HepG2 (cell line): Measurements from ENCODE around the gene ASAP2. TPM values are rescaled to one million over a fixed set of nuclear protein-coding genes. Genes with fewer than 3 reads are reported as not detected.

ENCODE experiments used
- ERF ChIP-seq: IDR thresholded peaks from 2 replicates; pipeline ENCODE4 v1.6.1; 2018; ENCODE audit warnings: missing biosample characterization, missing genetic modification reagents
- FOSL2 ChIP-seq: sonication (generic); formaldehyde crosslinking; IDR thresholded peaks from 2 replicates; pipeline ENCODE4 v1.4.0; 2020; ENCODE audit warnings: missing genetic modification reagents
- FOXJ3 ChIP-seq: sonication (generic); formaldehyde crosslinking; IDR thresholded peaks from 2 replicates; pipeline ENCODE4 v1.4.0; 2020; ENCODE audit warnings: missing genetic modification reagents, mild to moderate bottlenecking, borderline replicate concordance
- HHEX ChIP-seq: IDR thresholded peaks from 2 replicates; pipeline ENCODE4 v1.6.1; 2016; ENCODE audit warnings: control low read depth
- HOMEZ ChIP-seq: IDR thresholded peaks from 2 replicates; pipeline ENCODE4 v1.6.1; 2016; ENCODE audit warnings: low read depth
- KAT7 ChIP-seq: IDR thresholded peaks from 2 replicates; pipeline ENCODE4 v1.6.1; 2018; ENCODE audit warnings: borderline replicate concordance, missing compliant biosample characterization
- MNT ChIP-seq: fragments of 450-650 bp; IDR thresholded peaks from 2 replicates; pipeline ENCODE4 v1.6.1; 2016
- NFAT5 ChIP-seq: sonication (generic); formaldehyde crosslinking; IDR thresholded peaks from 2 replicates; pipeline ENCODE4 v1.4.0; 2020; ENCODE audit warnings: missing genetic modification reagents
- NR2F1 ChIP-seq, 2 experiments: fragments of 450-650 bp in 1 of 2; formaldehyde crosslinking in 1 of 2; IDR thresholded peaks; 2 replicates each; pipeline versions ENCODE4 v1.5.0 to v1.6.1; 2016 to 2020; ENCODE audit warnings: mild to moderate bottlenecking in 1 of 2, missing compliant biosample characterization in 1 of 2, missing genetic modification reagents in 1 of 2, moderate library complexity in 1 of 2
- PCBP1 ChIP-seq: fragments of 200-400 bp; formaldehyde crosslinking; IDR thresholded peaks from 2 replicates; pipeline ENCODE4 v1.6.1; 2017; ENCODE audit warnings: mild to moderate bottlenecking, low read depth, low read length, borderline replicate concordance
- RBFOX2 ChIP-seq: fragments of 200-400 bp; formaldehyde crosslinking; IDR thresholded peaks from 2 replicates; pipeline ENCODE4 v1.6.1; 2017; ENCODE audit warnings: low read depth, mild to moderate bottlenecking, low read length
- RCOR2 ChIP-seq: IDR thresholded peaks from 2 replicates; pipeline ENCODE4 v1.6.1; 2016; ENCODE audit warnings: missing biosample characterization, missing genetic modification reagents
- RFX1 ChIP-seq: fragments of 450-650 bp; IDR thresholded peaks from 2 replicates; pipeline ENCODE4 v1.6.1; 2017
- ZBTB37 ChIP-seq: sonication (generic); formaldehyde crosslinking; IDR thresholded peaks from 2 replicates; pipeline ENCODE4 v1.4.0; 2020; ENCODE audit warnings: mild to moderate bottlenecking, missing genetic modification reagents
- ZC3H13 ChIP-seq: sonication (generic); formaldehyde crosslinking; IDR thresholded peaks from 2 replicates; pipeline ENCODE4 v1.8.1; 2023; ENCODE audit warnings: mild to moderate bottlenecking, missing genetic modification reagents, moderate library complexity
- ZNF333 ChIP-seq: sonication (generic); formaldehyde crosslinking; IDR thresholded peaks from 2 replicates; pipeline ENCODE4 v1.4.0; 2020; ENCODE audit warnings: mild to moderate bottlenecking, missing genetic modification reagents, borderline replicate concordance
- ZNF644 ChIP-seq: IDR thresholded peaks from 2 replicates; pipeline ENCODE4 v1.6.1; 2016; ENCODE audit warnings: low read depth
- polyA plus RNA-seq, 8 experiments: library from polyadenylated mRNA; depleted of rRNA in 3 of 8; stranded (reverse) in 7 of 8; unstranded in 1 of 8; fragments of >200 nt; fragmentation: Illumina TruSeq in 4 of 8; extraction: Trizol in 4 of 8; gene quantifications; 2 replicates each; pipeline versions ENCODE4 v1.2.1 to v1.2.3, GENCODE V29; 2011 to 2016; ENCODE audit warnings: low read depth in 4 of 8, missing spikeins in 1 of 8, mixed read lengths in 1 of 8; ENCODE audit not compliant: insufficient read depth in 1 of 8
- total RNA-seq, 5 experiments: library from RNA; depleted of rRNA; stranded (reverse); fragments of >200 nt; fragmentation: Illumina TruSeq; extraction: Trizol; gene quantifications; 2 replicates each; pipeline ENCODE4 v1.2.3, GENCODE V29; 2016; ENCODE audit warnings: low read depth in 1 of 5
- TF ChIP-seq, protein P1 (sequence below): sonication (generic); formaldehyde crosslinking; IDR thresholded peaks from 2 replicates; pipeline ENCODE4 v1.9.0; 2021; ENCODE audit warnings: missing genetic modification reagents, borderline replicate concordance

The ASAP2 gene
- total and polyA plus RNA-seq, 2 of the 13 experiments (the other 11 are each of a cell fraction or from before 2014, with no cell fraction given) = 7.3 to 22.3 TPM

DNA sequence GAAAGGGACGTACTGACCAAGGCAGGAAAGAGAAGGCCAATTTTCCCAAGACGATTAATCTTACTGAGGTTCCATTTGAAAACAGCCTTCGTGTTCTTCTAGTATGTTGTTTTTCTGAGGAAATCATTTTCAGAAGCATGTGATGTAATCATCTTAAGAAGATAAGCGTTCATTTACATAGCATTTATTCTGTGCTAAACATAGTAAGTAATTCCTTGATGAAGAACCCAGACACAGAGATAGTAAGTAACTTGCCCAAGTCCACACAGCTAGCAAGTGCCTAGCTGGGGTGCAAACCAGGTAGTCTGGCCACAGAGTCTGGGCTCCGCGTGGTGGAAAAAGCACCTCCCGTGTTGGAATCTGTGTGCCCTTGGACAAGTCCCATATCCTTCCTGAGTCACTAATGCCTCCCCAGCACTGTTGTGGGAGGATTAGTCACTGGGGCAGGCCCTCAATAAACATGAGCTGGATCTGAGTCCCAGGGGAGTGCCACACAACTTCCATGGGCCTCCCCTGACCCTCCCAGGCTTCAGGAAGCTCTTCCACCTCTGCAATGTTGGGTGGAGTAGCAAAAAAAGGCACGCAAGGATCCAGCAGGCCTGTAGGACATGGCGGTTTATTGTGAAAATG is 26.9 kb upstream of the ASAP2 start (continued):
- TF ChIP-seq ZC3H13 (CRISPR knock-in tag) (no peak), FOXJ3 (no peak), ZBTB37 (no peak), PCBP1 (no peak), RCOR2 (CRISPR knock-in tag) (0 out of 2 replicates have a peak, but pooled peaks have one; percentile 15), ERF (no peak), ZNF644 (CRISPR knock-in tag) (no peak), NR2F1 (CRISPR knock-in tag; IDR thresholded peaks at IDR 0.05) (0 out of 4 replicates have a peak, but pooled peaks of 1 of the 2 experiments have one; percentile 28), HHEX (no peak), FOSL2 (peak; percentile 89), MNT (no peak), RFX1 (no peak), RBFOX2 (no peak), ZNF333 (CRISPR knock-in tag) (no peak), NFAT5 (CRISPR knock-in tag) (no peak), HOMEZ (CRISPR knock-in tag) (no peak), KAT7 (CRISPR knock-in tag) (no peak)
- TF ChIP-seq, protein P1, sequence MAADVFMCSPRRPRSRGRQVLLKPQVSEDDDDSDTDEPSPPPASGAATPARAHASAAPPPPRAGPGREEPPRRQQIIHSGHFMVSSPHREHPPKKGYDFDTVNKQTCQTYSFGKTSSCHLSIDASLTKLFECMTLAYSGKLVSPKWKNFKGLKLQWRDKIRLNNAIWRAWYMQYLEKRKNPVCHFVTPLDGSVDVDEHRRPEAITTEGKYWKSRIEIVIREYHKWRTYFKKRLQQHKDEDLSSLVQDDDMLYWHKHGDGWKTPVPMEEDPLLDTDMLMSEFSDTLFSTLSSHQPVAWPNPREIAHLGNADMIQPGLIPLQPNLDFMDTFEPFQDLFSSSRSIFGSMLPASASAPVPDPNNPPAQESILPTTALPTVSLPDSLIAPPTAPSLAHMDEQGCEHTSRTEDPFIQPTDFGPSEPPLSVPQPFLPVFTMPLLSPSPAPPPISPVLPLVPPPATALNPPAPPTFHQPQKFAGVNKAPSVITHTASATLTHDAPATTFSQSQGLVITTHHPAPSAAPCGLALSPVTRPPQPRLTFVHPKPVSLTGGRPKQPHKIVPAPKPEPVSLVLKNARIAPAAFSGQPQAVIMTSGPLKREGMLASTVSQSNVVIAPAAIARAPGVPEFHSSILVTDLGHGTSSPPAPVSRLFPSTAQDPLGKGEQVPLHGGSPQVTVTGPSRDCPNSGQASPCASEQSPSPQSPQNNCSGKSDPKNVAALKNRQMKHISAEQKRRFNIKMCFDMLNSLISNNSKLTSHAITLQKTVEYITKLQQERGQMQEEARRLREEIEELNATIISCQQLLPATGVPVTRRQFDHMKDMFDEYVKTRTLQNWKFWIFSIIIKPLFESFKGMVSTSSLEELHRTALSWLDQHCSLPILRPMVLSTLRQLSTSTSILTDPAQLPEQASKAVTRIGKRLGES (CRISPR knock-in tag) = no peak
